HepG2 (cell line): Measurements from ENCODE around the gene ZKSCAN3. TPM values are rescaled to one million over a fixed set of nuclear protein-coding genes. Genes with fewer than 3 reads are reported as not detected.
A peak's percentile ranks its signal among the peaks of the same experiment; 100 is the strongest.

ENCODE experiments used
- ARID2 ChIP-seq: sonication (generic); formaldehyde crosslinking; IDR thresholded peaks from 2 replicates; pipeline ENCODE4 v1.8.1; 2022; ENCODE audit warnings: mild to moderate bottlenecking, missing genetic modification reagents, borderline replicate concordance
- CC2D1A ChIP-seq: sonication (generic); formaldehyde crosslinking; IDR thresholded peaks from 2 replicates; pipeline ENCODE4 v1.8.1; 2023; ENCODE audit warnings: mild to moderate bottlenecking, missing genetic modification reagents
- EP300 ChIP-seq, 3 experiments: sonication (generic) in 1 of 3; formaldehyde crosslinking in 1 of 3; IDR thresholded peaks; 2 replicates each; pipeline versions ENCODE4 v1.5.1 to v1.6.1; 2011 to 2020; ENCODE audit warnings: low read depth in 2 of 3, low read length in 2 of 3, borderline replicate concordance in 1 of 3, improper control_type of control experiment in 1 of 3, mild to moderate bottlenecking in 1 of 3, missing genetic modification reagents in 1 of 3, moderate library complexity in 1 of 3
- FOXO4 ChIP-seq: sonication (generic); formaldehyde crosslinking; conservative IDR thresholded peaks from 2 replicates; pipeline ENCODE4 v1.8.1; 2023; ENCODE audit warnings: missing genetic modification reagents
- GATAD2A ChIP-seq: IDR thresholded peaks from 2 replicates; pipeline ENCODE4 v1.6.1; 2016
- KDM5A ChIP-seq: fragments of 200-600 bp; sonication (generic); IDR thresholded peaks from 2 replicates; pipeline ENCODE4 v1.7.0; 2018; ENCODE audit warnings: antibody characterized with exemption, mild to moderate bottlenecking, low read length, borderline replicate concordance
- MIER3 ChIP-seq: IDR thresholded peaks from 2 replicates; pipeline ENCODE4 v1.6.1; 2016; ENCODE audit warnings: missing compliant biosample characterization, borderline replicate concordance
- NR2C2 ChIP-seq: sonication (generic); formaldehyde crosslinking; IDR thresholded peaks from 2 replicates; pipeline ENCODE4 v1.4.0; 2020; ENCODE audit warnings: missing genetic modification reagents, mild to moderate bottlenecking, moderate library complexity, borderline replicate concordance
- PHF5A ChIP-seq: IDR thresholded peaks from one replicate; pipeline ENCODE4 v1.6.1; 2018; ENCODE audit warnings: low read depth, missing genetic modification reagents; ENCODE audit not compliant: unreplicated experiment
- SKI ChIP-seq: fragments of 450-650 bp; IDR thresholded peaks from one replicate; pipeline ENCODE4 v1.6.1; 2018; ENCODE audit warnings: mild to moderate bottlenecking; ENCODE audit not compliant: partially characterized antibody
- SOX13 ChIP-seq, 3 experiments: fragments of 450-650 bp in 1 of 3; sonication (generic) in 1 of 3; formaldehyde crosslinking in 1 of 3; IDR thresholded peaks in 2 of 3; conservative IDR thresholded peaks in 1 of 3; 2 replicates each; pipeline versions ENCODE4 v1.5.0 to v1.6.1; 2016 to 2020; ENCODE audit warnings: antibody characterized with exemption in 1 of 3, mild to moderate bottlenecking in 1 of 3, missing compliant biosample characterization in 1 of 3, missing genetic modification reagents in 1 of 3, moderate library complexity in 1 of 3
- ZC3H13 ChIP-seq: sonication (generic); formaldehyde crosslinking; IDR thresholded peaks from 2 replicates; pipeline ENCODE4 v1.8.1; 2023; ENCODE audit warnings: mild to moderate bottlenecking, missing genetic modification reagents, moderate library complexity
- ZFP1 ChIP-seq: IDR thresholded peaks from 2 replicates; pipeline ENCODE4 v1.6.1; 2016
- ZNF781 ChIP-seq: sonication (generic); formaldehyde crosslinking; IDR thresholded peaks from 2 replicates; pipeline ENCODE4 v1.5.1; 2020; ENCODE audit warnings: borderline replicate concordance, mild to moderate bottlenecking, missing genetic modification reagents; ENCODE audit errors: not compliant biosample characterization
- polyA plus RNA-seq, 8 experiments: library from polyadenylated mRNA; depleted of rRNA in 3 of 8; stranded (reverse) in 7 of 8; unstranded in 1 of 8; fragments of >200 nt; fragmentation: Illumina TruSeq in 4 of 8; extraction: Trizol in 4 of 8; gene quantifications; 2 replicates each; pipeline versions ENCODE4 v1.2.1 to v1.2.3, GENCODE V29; 2011 to 2016; ENCODE audit warnings: low read depth in 4 of 8, missing spikeins in 1 of 8, mixed read lengths in 1 of 8; ENCODE audit not compliant: insufficient read depth in 1 of 8
- total RNA-seq, 5 experiments: library from RNA; depleted of rRNA; stranded (reverse); fragments of >200 nt; fragmentation: Illumina TruSeq; extraction: Trizol; gene quantifications; 2 replicates each; pipeline ENCODE4 v1.2.3, GENCODE V29; 2016; ENCODE audit warnings: low read depth in 1 of 5
- TF ChIP-seq, protein P1 (sequence below): sonication (generic); formaldehyde crosslinking; IDR thresholded peaks from 2 replicates; pipeline ENCODE4 v1.9.0; 2021; ENCODE audit warnings: missing genetic modification reagents, borderline replicate concordance
- TF ChIP-seq, protein P2 (sequence below): sonication (generic); formaldehyde crosslinking; IDR thresholded peaks from 2 replicates; pipeline ENCODE4 v1.5.1; 2020; ENCODE audit warnings: mild to moderate bottlenecking, moderate library complexity, missing genetic modification reagents

Gene ZKSCAN3
- total and polyA plus RNA-seq, 2 of the 13 experiments (the other 11 are each of a cell fraction or from before 2014, with no cell fraction given) = 3.3 to 7.4 TPM

DNA sequence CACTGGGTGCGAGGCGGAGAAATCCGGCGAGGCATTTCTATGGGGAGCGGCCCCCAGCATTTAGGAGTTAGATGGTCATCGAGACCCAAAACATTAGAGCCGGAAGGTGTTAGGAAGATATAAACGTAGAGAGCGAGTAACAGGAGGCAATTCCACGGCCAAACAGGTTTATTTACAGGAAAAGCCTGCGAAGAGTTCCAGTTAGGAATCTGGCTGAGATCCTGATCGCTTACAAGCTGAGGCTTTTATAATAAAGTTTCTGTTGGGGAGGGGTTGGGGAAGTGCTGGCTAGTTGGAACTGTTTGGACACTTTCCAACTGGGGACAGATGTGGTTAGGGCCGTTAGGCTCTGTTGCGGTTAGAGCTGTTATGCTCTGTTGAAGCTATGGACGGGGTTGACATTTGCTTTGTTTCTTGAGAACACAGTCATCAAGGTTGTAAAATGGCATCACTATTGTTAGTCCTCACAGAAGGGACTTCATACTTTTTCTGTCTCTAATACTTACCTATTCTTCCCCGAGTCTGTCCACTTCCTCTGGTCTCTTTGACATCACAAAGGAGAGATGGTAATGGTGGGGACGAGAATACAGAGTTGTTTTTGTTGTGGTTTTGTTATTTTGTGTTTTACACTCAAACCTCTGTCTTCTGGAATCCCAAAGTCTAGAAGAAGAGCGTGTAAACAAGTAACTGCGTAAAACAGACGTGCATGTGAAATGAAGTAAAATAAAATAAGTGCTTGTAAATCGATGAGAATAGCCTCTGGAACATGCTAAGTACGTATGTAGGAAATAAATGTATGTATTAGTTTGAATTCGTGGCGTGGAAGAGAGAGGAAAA is 13.2 kb upstream of the ZKSCAN3 start (continued):
- peak; percentile 4 for TF ChIP-seq SKI
- TF ChIP-seq KDM5A = peak; percentile 61; the same call in 1 of the 2 replicates
- peak; percentile 9 for TF ChIP-seq ZNF781
- TF ChIP-seq ZC3H13 (CRISPR knock-in tag) = 0 out of 2 replicates have a peak, but pooled peaks have one; percentile 6
- TF ChIP-seq CC2D1A (CRISPR knock-in tag) = 0 out of 2 replicates have a peak, but pooled peaks have one; percentile 61
- TF ChIP-seq MIER3 (CRISPR knock-in tag) = peak; percentile 17; the same call in 1 of the 2 replicates
- 0 out of 2 replicates have a peak, but pooled peaks have one; percentile 75 for TF ChIP-seq ARID2 (CRISPR knock-in tag)
- TF ChIP-seq, protein P1, sequence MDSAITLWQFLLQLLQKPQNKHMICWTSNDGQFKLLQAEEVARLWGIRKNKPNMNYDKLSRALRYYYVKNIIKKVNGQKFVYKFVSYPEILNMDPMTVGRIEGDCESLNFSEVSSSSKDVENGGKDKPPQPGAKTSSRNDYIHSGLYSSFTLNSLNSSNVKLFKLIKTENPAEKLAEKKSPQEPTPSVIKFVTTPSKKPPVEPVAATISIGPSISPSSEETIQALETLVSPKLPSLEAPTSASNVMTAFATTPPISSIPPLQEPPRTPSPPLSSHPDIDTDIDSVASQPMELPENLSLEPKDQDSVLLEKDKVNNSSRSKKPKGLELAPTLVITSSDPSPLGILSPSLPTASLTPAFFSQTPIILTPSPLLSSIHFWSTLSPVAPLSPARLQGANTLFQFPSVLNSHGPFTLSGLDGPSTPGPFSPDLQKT (CRISPR knock-in tag) = 0 out of 2 replicates have a peak, but pooled peaks have one; percentile 4
- TF ChIP-seq, protein P2, sequence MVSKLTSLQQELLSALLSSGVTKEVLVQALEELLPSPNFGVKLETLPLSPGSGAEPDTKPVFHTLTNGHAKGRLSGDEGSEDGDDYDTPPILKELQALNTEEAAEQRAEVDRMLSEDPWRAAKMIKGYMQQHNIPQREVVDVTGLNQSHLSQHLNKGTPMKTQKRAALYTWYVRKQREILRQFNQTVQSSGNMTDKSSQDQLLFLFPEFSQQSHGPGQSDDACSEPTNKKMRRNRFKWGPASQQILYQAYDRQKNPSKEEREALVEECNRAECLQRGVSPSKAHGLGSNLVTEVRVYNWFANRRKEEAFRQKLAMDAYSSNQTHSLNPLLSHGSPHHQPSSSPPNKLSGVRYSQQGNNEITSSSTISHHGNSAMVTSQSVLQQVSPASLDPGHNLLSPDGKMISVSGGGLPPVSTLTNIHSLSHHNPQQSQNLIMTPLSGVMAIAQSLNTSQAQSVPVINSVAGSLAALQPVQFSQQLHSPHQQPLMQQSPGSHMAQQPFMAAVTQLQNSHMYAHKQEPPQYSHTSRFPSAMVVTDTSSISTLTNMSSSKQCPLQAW (CRISPR knock-in tag) = no peak
- TF ChIP-seq NR2C2 (CRISPR knock-in tag) = no peak
- TF ChIP-seq PHF5A (CRISPR knock-in tag) = no peak
- TF ChIP-seq EP300 (IDR thresholded peaks at IDR 0.05; ENCODE audit: low read depth in 2 of 2, low read length in 2 of 2) = no peak
- TF ChIP-seq EP300 (CRISPR knock-in tag; IDR thresholded peaks at IDR 0.05; ENCODE audit: borderline replicate concordance) = no peak
- TF ChIP-seq FOXO4 (CRISPR knock-in tag) = 0 out of 2 replicates have a peak, but pooled peaks have one; percentile 88
- TF ChIP-seq GATAD2A (CRISPR knock-in tag) = no peak
- no peak for TF ChIP-seq SOX13 (IDR thresholded peaks at IDR 0.05)
- TF ChIP-seq SOX13 (CRISPR knock-in tag; conservative IDR thresholded peaks at IDR 0.05 in 1 of 2, IDR thresholded peaks at IDR 0.05 in 1 of 2) = peak in 1 of 2 experiments; percentile 11; a peak in 1 of 4 replicates
- TF ChIP-seq ZFP1 = 0 out of 2 replicates have a peak, but pooled peaks have one; percentile 50
